ENCODE data around the gene GP1BA. TPM values are rescaled to one million over a fixed set of nuclear protein-coding genes. Genes with fewer than 3 reads are reported as not detected.
A peak's percentile ranks its signal among the peaks of the same experiment; 100 is the strongest.

The GP1BA gene
- total RNA-seq, 4 donors from 2014 or later = not detected

DNA sequence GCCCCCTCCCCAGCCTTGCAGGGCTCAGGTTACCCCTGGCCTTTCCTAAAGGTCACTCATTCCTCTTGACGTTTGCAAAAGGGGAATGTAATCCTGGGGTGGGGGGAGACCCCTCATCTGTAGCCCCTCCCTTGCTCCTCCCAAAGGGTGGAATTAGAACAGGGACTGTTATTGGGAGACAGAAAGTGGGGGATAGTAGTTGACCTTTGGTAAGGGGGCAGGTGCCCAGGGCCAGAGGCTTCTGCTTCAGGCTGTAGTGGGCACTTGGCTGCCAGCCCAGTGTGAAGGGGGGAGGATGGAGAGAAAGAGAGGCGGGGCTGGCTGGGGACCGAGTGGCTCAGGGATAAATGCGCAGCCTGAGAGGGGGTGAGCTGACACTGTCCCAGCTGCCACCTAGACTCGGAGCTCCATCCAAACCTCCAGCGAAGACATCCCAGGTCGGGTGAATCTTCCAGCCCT, 18.7 kb downstream of the GP1BA start, which contains the start of gene ENO3:
TSS of gene ENO3 (plus strand) at position 374 of the 459 bp plus-strand sequence. CDS start 711 bp downstream, outside the sequence.
- Histone ChIP-seq H3K27ac (peak within 1 kb of the TSS; percentile 96 to 100 (median 98)), H3K4me1 (peaks cover 55 to 65% of the 10 kb centered on the region in 2 donors), H3K9me3 (no peaks in the 10 kb centered on the region), H3K4me3 (peak within 1 kb of the TSS; percentile 85 to 99 (median 96)), H3K36me3 (peaks cover 0 to 17% of the 10 kb centered on the region in 2 donors), H3K27me3 (no peaks in the 10 kb centered on the region)
- peak in 1 of 2 donors; percentile 58 for TF ChIP-seq POLR2A (IDR thresholded peaks at IDR 0.05)
- TF ChIP-seq, protein P1, sequence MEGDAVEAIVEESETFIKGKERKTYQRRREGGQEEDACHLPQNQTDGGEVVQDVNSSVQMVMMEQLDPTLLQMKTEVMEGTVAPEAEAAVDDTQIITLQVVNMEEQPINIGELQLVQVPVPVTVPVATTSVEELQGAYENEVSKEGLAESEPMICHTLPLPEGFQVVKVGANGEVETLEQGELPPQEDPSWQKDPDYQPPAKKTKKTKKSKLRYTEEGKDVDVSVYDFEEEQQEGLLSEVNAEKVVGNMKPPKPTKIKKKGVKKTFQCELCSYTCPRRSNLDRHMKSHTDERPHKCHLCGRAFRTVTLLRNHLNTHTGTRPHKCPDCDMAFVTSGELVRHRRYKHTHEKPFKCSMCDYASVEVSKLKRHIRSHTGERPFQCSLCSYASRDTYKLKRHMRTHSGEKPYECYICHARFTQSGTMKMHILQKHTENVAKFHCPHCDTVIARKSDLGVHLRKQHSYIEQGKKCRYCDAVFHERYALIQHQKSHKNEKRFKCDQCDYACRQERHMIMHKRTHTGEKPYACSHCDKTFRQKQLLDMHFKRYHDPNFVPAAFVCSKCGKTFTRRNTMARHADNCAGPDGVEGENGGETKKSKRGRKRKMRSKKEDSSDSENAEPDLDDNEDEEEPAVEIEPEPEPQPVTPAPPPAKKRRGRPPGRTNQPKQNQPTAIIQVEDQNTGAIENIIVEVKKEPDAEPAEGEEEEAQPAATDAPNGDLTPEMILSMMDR (IDR thresholded peaks at IDR 0.05 in 4 of 5, conservative IDR thresholded peaks at IDR 0.05 in 1 of 5) = no peak
- DNase-seq = peak in 1 of 2 donors; percentile 81
- intact Hi-C loops (cut with DNase I; ENCODE audit: low total_unique reads) (loop anchor here (5.0 kb wide), 1 partner anchor 1033 kb away; the partner anchor contains the start of gene P2RX1), in situ Hi-C loops (cut with MboI; ENCODE audit: low sequenced_read_pairs in 4 of 4) (no loop called here)
- ATAC-seq = peak in 1 of 2 donors; percentile 18

DNA sequence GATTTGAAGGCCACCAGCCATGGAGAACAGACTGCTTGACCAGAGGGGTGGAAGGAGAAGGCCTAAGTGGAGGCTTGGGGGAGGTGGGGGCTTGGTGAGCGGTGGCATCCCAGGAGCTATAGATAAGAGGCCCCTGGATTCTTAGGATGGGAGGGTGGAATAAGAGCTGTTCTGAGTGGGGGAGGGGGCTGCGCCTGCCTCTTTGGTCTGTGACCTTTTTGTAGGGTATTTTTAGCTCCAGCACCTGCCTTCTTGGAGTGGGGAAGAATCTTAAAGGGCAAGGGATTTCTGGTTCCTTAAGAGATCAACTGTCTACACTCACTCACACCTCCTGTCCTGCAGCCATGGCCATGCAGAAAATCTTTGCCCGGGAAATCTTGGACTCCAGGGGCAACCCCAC, 19.4 kb downstream of the GP1BA start:
- Histone ChIP-seq H3K4me1 (peaks cover 48 to 64% of the 10 kb centered on the region in 2 donors), H3K4me3 (peak overlapping the region; percentile 85 to 99 (median 96)), H3K27ac (peak overlapping the region; percentile 96 to 100 (median 98)), H3K27me3 (no peaks in the 10 kb centered on the region), H3K36me3 (peaks cover 0 to 13% of the 10 kb centered on the region in 2 donors), H3K9me3 (no peaks in the 10 kb centered on the region)
- in situ Hi-C loops (cut with MboI; ENCODE audit: low sequenced_read_pairs in 4 of 4) = no loop called here
- DNase-seq (peak; percentile 68 to 92), ATAC-seq (peak; percentile 45 to 59)
- peak; percentile 36 to 44 for TF ChIP-seq POLR2A (IDR thresholded peaks at IDR 0.05)
- TF ChIP-seq, protein P1 (IDR thresholded peaks at IDR 0.05 in 4 of 5, conservative IDR thresholded peaks at IDR 0.05 in 1 of 5) = no peak
- intact Hi-C loops (cut with DNase I; ENCODE audit: low total_unique reads) = loop anchor here (5.0 kb wide), 1 partner anchor 1034 kb away; the partner anchor contains the start of gene P2RX1

DNA sequence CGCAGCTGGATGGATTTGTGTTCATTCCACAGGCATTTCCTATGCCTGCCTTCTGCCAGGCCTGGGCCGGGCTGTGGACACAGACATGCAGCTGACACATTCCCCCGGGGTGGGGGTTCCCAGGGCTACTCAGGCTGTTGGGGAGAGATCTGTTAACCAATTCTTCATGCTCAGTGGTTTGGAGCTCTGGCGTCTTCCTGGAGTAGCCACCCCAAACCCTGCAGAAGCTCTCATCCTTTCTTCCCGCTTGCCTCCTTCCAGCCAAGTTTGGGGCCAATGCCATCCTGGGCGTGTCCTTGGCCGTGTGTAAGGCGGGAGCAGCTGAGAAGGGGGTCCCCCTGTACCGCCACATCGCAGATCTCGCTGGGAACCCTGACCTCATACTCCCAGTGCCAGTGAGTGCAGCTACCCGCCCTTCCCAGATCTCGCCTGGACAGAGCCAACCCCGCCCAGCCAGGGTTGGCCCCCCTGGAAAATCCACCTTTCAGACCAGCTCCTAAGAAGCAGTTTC, 21.4 kb downstream of the GP1BA start:
- intact Hi-C loops (cut with DNase I; ENCODE audit: low total_unique reads) = loop anchor here (5.0 kb wide), 1 partner anchor 1036 kb away; the partner anchor contains the start of gene P2RX1
- no peak for ATAC-seq
- no peaks in the 10 kb centered on the region for H3K9me3 ChIP-seq
- H3K36me3 ChIP-seq = peaks cover 0 to 8% of the 10 kb centered on the region in 2 donors
- no peaks in the 10 kb centered on the region for H3K27me3 ChIP-seq
- peak overlapping the region; percentile 96 to 100 (median 98) for H3K27ac ChIP-seq
- in situ Hi-C loops (cut with MboI; ENCODE audit: low sequenced_read_pairs in 4 of 4) = no loop called here
- H3K4me3 ChIP-seq = peak overlapping the region in 2 of 4 donors; percentile 96 to 99
- no peak for DNase-seq
- TF ChIP-seq POLR2A (IDR thresholded peaks at IDR 0.05) = no peak
- TF ChIP-seq, protein P1 (IDR thresholded peaks at IDR 0.05 in 4 of 5, conservative IDR thresholded peaks at IDR 0.05 in 1 of 5) = no peak
- H3K4me1 ChIP-seq = peaks cover 48 to 63% of the 10 kb centered on the region in 2 donors

DNA sequence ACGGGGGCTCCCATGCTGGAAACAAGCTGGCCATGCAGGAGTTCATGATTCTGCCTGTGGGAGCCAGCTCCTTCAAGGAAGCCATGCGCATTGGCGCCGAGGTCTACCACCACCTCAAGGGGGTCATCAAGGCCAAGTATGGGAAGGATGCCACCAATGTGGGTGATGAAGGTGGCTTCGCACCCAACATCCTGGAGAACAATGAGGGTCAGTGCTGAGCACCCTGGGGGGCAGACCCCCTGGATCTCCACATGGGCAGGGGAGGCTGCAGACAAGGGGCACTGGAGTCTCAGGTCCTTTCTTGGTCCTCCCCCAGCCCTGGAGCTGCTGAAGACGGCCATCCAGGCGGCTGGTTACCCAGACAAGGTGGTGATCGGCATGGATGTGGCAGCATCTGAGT, 23.0 kb downstream of the GP1BA start:
- Histone ChIP-seq H3K4me3 (no peak overlapping the region), H3K4me1 (peaks cover 48 to 68% of the 10 kb centered on the region in 2 donors), H3K27me3 (no peaks in the 10 kb centered on the region), H3K36me3 (peaks cover 0 to 18% of the 10 kb centered on the region in 2 donors), H3K27ac (peak overlapping the region; percentile 96 to 100 (median 98)), H3K9me3 (no peaks in the 10 kb centered on the region)
- in situ Hi-C loops (cut with MboI; ENCODE audit: low sequenced_read_pairs in 4 of 4) (no loop called here), intact Hi-C loops (cut with DNase I; ENCODE audit: low total_unique reads) (no loop called here)
- TF ChIP-seq, protein P1 (IDR thresholded peaks at IDR 0.05 in 4 of 5, conservative IDR thresholded peaks at IDR 0.05 in 1 of 5) = no peak
- TF ChIP-seq POLR2A (IDR thresholded peaks at IDR 0.05) = no peak
- ATAC-seq = no peak
- no peak for DNase-seq
